ENCODE data around the gene STXBP1.

STXBP1 gene

GRCh38 chr9:127728808-127729207, 116.7 kb downstream of the STXBP1 start:
- Histone ChIP-seq H3K27me3 (ENCODE audit: insufficient read depth, low read depth, severe bottlenecking) (no peaks in the 10 kb centered on the region), H3K36me3 (peaks cover 7% of the 10 kb centered on the region), H3K4me3 (ENCODE audit: low read depth, low read length) (no peak overlapping the region), H3K9me3 (ENCODE audit: severe bottlenecking) (no peaks in the 10 kb centered on the region), H3K27ac (no peak overlapping the region)
- no peak for TF ChIP-seq CTCF (IDR thresholded peaks at IDR 0.05; ENCODE audit: low read depth, low read length)
- DNase-seq = no peak

GRCh38 chr9:127729522-127730256, 117.6 kb downstream of the STXBP1 start:
- Histone ChIP-seq H3K4me3 (ENCODE audit: low read depth, low read length) (no peak overlapping the region), H3K9me3 (ENCODE audit: severe bottlenecking) (no peaks in the 10 kb centered on the region), H3K36me3 (peaks cover 7% of the 10 kb centered on the region), H3K27ac (no peak overlapping the region), H3K27me3 (ENCODE audit: insufficient read depth, low read depth, severe bottlenecking) (no peaks in the 10 kb centered on the region)
- DNase-seq = no peak
- no peak for TF ChIP-seq CTCF (IDR thresholded peaks at IDR 0.05; ENCODE audit: low read depth, low read length)

- H3K4me3 ChIP-seq (ENCODE audit: low read depth, low read length) = no peak overlapping the region
- H3K36me3 ChIP-seq = peaks cover 7% of the 10 kb centered on the region
- DNase-seq = no peak
- H3K27me3 ChIP-seq (ENCODE audit: insufficient read depth, low read depth, severe bottlenecking) = no peaks in the 10 kb centered on the region
- H3K27ac ChIP-seq = no peak overlapping the region
- no peak for TF ChIP-seq CTCF (IDR thresholded peaks at IDR 0.05; ENCODE audit: low read depth, low read length)
- no peaks in the 10 kb centered on the region for H3K9me3 ChIP-seq (ENCODE audit: severe bottlenecking)
These were observed 118.2 kb downstream of the STXBP1 start for GRCh38 chr9:127730262-127730661.

- Histone ChIP-seq H3K4me3 (ENCODE audit: low read depth, low read length) (no peak overlapping the region), H3K36me3 (peaks cover 7% of the 10 kb centered on the region), H3K27ac (no peak overlapping the region), H3K9me3 (ENCODE audit: severe bottlenecking) (no peaks in the 10 kb centered on the region), H3K27me3 (ENCODE audit: insufficient read depth, low read depth, severe bottlenecking) (no peaks in the 10 kb centered on the region)
- DNase-seq = no peak
- TF ChIP-seq CTCF (IDR thresholded peaks at IDR 0.05; ENCODE audit: low read depth, low read length) = no peak
These were observed 118.8 kb downstream of the STXBP1 start for GRCh38 chr9:127730799-127731410.

GRCh38 chr9:127731938-127732337, 119.9 kb downstream of the STXBP1 start:
- no peak overlapping the region for H3K27ac ChIP-seq

More at GRCh38 chr9:127731938-127732337, 119.9 kb downstream of the STXBP1 start:
- H3K36me3 ChIP-seq = peaks cover 7% of the 10 kb centered on the region
- no peak for TF ChIP-seq CTCF (IDR thresholded peaks at IDR 0.05; ENCODE audit: low read depth, low read length)
- H3K9me3 ChIP-seq (ENCODE audit: severe bottlenecking) = no peaks in the 10 kb centered on the region
- H3K27me3 ChIP-seq (ENCODE audit: insufficient read depth, low read depth, severe bottlenecking) = no peaks in the 10 kb centered on the region
- DNase-seq = no peak
- H3K4me3 ChIP-seq (ENCODE audit: low read depth, low read length) = no peak overlapping the region

Data from WERI-Rb-1 (cell line).